ENCODE measurements around the gene RPA3.

The RPA3 gene

DNA sequence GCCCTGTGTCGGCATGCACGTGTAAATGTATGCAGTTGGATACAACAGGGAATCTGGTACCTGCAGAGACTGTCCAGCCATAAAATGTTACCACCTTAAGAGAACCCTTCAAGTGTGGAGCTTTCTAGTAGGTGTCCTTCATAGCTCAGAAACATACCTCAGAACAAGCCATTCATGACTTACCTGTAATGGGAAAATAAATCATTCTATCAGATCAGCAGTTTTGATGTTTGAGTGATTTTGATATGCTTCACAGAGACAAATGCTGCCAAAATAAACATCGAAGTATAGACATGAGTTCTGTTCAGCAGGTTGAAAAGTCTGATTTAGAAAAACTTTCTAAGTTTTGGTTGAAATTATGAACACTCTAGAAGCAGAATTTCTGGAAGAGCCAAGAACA is 111.4 kb downstream of the RPA3 start:
- H3K27ac ChIP-seq: no peak overlapping the region
- TF ChIP-seq ZFX (IDR thresholded peaks at IDR 0.05): no peak
- TF ChIP-seq, protein P1, sequence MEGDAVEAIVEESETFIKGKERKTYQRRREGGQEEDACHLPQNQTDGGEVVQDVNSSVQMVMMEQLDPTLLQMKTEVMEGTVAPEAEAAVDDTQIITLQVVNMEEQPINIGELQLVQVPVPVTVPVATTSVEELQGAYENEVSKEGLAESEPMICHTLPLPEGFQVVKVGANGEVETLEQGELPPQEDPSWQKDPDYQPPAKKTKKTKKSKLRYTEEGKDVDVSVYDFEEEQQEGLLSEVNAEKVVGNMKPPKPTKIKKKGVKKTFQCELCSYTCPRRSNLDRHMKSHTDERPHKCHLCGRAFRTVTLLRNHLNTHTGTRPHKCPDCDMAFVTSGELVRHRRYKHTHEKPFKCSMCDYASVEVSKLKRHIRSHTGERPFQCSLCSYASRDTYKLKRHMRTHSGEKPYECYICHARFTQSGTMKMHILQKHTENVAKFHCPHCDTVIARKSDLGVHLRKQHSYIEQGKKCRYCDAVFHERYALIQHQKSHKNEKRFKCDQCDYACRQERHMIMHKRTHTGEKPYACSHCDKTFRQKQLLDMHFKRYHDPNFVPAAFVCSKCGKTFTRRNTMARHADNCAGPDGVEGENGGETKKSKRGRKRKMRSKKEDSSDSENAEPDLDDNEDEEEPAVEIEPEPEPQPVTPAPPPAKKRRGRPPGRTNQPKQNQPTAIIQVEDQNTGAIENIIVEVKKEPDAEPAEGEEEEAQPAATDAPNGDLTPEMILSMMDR (conservative IDR thresholded peaks at IDR 0.05): no peak

DNA sequence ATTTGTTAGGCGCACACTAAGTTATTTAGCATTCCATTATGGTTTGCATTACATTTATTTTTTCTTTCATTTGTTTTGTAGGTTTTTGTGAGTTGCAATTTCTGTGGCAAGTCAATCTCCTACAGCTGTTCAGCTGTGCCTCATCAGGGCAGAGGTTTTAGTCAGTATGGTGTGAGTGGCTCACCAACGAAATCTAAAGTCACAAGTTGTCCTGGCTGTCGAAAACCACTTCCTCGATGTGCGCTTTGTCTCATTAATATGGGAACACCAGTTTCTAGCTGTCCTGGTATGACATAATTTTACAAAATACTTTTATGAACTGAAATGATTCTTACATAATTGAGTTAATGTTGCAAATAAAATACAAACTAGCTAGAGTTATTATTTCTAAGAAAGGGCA is 122.2 kb downstream of the RPA3 start:
- no peak overlapping the region for H3K27ac ChIP-seq
- TF ChIP-seq, protein P1 (conservative IDR thresholded peaks at IDR 0.05): no peak
- no peak for TF ChIP-seq ZFX (IDR thresholded peaks at IDR 0.05)

DNA sequence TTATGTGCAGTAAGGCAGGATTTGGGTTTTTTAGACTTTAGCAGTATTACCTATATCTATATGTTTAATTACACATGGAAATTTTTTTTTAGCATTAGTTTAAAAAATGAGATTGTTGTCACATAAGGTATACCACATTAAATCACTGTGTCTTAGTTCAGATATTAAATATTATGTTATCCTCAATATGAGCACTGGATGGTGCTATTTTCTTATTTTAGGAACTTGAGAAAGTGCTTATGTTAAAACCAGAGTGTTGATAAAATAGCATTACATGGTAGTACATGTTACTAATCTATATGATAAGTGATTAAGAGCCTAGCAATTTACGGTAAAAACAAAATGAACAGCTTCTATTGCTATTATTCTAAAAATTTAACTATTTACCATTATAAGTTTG is 123.0 kb downstream of the RPA3 start:
- TF ChIP-seq, protein P1 (conservative IDR thresholded peaks at IDR 0.05): peak; percentile 50
- TF ChIP-seq ZFX (IDR thresholded peaks at IDR 0.05): no peak
- no peak overlapping the region for H3K27ac ChIP-seq
